ENCODE results near the gene KCNC3.

KCNC3 gene

DNA sequence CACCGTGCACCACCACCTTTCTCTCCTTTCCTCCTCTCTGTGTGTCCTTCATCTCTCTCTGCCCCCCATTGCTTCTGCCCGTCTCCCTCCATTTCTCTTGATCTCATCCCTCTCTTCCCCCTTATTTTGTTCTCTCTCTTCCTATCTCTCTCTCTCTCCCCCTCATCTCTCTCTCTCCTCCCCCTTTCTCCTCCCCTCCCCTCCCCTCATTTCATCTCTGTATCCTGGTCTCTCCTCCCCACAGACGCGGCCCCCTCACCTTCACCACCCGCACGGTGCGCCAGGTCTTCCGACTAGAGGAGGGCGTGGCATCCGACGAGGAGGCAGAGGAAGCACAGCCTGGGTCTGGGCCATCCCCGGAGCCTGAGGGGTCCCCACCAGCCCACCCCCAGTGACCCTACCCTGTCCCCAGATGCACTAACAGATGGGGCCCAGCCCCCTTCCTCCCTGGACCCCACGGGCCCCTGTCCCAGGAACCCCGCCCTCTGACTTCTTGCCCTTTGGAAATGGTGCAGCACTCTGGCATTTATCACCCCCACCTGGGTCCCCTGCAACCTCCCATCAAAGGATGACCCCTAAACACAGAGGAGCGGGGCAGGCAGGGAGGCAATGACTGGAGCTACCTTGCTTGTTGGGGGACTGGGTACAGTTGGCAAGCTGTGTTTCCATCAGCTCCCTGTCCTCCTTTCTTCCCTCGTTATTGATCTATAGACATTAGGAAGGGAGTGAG lies 19.6 kb downstream of the KCNC3 start:
- DNase-seq, result no peak

DNA sequence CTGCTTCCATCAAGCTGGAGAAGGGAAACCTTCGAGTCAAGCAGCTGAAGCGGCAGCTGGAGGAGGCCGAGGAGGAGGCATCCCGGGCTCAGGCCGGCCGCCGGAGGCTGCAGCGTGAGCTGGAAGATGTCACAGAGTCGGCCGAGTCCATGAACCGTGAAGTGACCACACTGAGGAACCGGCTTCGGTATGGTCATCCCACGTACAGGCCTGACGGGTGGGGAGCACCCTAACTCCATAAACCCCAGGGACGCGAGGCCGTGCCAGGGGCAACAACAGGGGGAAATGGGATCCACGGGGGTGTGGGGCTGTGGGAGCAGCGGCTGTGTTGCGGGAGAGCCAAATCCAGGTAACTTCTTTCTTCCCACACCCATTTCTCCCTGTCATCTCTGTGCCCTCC lies 20.2 kb downstream of the KCNC3 start:
- no peak for DNase-seq

- DNase-seq, result no peak
Observed at GRCh38 chr19:50303558-50303957, 25.6 kb downstream of the KCNC3 start.

DNA sequence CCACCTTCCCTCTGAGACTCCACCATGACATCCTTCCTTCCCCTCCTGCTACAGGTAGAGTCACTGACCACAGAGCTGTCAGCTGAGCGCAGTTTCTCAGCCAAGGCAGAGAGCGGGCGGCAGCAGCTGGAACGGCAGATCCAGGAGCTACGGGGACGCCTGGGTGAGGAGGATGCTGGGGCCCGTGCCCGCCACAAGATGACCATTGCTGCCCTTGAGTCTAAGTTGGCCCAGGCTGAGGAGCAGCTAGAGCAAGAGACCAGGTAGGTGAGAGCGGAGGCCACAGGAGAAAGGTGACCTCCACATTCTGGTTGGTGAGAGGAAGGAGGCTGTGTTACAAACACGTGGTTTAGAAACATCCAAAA lies 27.6 kb downstream of the KCNC3 start:
- no peak for DNase-seq

DNA sequence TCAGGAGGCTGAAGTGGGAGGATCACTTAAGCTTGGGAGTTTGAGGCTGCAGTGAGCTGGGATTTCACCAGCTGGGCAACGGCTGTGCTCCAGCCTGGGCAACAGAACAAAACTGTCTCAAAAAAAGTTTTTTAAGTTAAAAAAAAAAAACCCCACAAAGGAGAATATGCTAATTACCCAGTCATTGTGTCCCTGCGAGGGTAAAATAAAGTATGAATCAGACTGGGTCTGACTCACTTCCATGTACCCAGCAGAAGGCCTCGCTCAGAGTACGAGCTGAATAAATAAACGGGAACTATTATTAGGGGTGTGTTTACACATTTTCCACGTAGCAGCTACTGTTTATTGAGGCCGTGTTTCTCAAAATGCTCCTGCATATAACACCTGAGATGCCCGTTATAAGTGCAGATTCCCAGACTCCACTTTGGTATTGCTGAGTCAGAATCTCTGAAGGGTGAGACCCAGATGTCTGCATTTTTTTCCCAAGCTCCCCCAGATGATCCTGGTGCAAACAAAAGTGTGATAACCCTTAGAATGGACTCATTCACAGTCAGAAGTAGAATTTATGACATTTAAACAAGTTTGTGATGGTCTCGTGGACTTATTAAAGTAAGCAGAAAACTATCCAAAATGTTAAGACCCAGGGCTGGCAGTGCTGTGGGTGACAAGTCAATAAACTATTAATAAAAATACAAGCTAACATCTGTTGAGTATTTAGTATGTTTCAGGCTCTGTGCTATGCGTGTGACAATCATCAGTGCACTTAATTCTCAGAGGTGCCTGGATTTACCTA lies 28.2 kb downstream of the KCNC3 start:
- DNase-seq, result no peak

GRCh38 chr19:50300051-50300450 lies 29.1 kb downstream of the KCNC3 start:
- no peak for DNase-seq

DNA sequence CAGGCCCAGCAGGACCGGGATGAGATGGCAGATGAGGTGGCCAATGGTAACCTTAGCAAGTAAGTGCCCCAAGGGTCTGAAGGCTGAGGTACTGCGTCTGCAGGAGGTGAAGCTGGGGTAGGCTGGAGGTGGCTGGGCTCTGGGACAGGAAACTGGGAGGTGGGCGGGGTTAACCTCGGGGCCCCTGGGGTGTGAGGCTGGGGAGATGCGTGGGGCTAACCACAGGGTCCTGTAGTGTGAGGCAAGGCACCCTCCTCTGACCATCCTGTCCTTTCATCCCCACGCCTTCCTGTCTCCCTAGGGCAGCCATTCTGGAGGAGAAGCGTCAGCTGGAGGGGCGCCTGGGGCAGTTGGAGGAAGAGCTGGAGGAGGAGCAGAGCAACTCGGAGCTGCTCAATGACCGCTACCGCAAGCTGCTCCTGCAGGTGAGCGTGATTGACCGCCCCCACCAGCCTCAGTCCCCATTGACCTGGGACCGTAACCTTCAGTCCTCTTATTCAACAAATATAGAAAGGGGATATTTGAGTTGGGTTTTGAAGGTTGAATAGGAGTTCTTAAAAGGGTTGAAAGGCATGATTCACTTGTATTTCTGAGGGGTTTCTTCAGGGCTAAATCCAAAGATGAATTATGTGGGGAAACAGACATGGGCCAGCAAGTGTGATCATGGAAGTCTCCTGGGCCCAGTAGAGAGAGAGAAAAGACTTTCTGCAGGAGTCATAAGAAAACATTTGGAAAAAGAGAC lies 35.7 kb downstream of the KCNC3 start:
- DNase-seq, result no peak

- no peak for DNase-seq
Observed at GRCh38 chr19:50292216-50292827, 36.9 kb downstream of the KCNC3 start.

DNA sequence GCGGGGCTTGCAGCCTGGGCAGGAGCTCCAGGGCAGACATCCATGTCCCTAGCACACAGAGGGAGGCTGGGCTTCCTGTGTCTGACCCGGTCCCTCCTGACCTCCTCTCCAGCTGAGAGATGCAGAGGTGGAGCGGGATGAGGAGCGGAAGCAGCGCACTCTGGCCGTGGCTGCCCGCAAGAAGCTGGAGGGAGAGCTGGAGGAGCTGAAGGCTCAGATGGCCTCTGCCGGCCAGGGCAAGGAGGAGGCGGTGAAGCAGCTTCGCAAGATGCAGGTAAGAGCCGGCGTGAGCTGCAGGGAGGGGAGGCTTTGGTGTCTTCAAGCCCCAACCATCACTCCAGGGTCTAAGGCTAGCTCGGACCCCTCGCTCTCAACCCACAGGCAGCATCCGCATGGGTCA lies 38.4 kb downstream of the KCNC3 start:
- DNase-seq, result no peak

GRCh38 chr19:50290011-50290410 lies 39.2 kb downstream of the KCNC3 start:
- no peak for DNase-seq

DNA sequence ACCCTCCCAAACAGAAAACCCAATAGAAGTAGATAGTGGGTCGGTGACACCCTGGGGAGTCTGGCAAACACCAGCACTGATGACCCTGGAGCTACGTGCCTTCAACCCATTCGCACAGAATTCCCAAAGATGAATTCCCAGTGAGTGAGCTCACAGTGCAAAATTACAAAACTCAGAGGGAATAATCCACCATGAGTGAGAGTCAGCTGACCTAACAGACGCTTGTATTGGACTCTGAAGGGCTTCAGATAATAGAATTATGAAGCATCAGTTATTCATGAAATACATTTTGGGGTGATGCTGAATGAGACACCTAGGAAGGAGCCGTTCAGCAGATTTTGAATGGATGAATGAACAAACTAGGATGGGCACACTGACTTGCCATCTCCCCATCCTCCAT lies 40.2 kb downstream of the KCNC3 start:
- DNase-seq, result no peak

DNA sequence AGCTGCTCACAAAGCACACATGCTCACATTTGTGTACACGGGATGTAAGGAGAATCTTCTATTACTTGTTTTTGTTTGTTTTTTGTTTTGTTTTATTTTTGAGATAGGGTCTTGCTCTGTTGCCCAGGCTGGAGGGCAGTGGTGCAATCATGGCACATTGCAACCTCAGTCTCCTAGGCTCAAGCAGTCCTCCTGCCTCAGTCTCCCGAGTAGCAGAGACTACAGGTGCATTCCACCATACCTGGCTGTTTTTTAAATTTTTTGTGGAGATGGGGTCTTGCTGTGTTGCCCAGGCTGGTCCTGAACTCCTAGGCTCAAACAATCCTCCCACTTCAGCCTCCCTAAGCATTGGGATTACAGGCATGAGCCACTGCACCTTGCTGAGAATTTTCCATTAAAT lies 41.8 kb downstream of the KCNC3 start:
- no peak for DNase-seq

DNA sequence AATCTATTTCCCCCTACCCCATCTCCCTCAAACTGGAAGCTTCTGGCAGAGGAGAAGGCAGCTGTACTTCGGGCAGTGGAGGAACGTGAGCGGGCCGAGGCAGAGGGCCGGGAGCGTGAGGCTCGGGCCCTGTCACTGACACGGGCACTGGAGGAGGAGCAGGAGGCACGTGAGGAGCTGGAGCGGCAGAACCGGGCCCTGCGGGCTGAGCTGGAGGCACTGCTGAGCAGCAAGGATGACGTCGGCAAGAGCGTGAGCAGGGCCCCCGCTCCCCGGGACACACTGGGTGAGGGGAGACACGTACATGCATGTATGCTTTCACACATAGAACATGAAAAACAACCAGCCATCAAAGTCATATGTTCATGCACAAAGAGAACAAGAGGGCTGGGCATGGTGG lies 42.7 kb downstream of the KCNC3 start:
- no peak for DNase-seq

DNA sequence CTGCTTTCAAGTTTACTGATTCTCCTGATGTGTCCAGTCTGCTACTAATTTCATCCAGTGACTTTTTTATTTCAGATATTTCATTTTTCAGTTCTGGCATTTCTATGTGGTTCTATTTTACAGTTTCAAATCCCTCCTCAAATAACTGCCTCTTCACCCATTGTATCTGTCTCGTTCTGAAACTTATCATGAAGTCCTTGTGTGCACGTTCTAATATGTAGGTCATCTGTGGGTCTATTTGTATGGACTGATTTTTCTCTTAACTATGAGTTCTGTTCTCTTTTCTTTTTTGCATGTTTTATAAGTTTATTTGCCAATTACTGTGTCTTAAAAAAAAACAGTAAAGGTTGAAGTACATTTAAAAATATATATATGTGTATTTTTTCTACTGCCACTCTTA lies 43.3 kb downstream of the KCNC3 start:
- no peak for DNase-seq

DNA sequence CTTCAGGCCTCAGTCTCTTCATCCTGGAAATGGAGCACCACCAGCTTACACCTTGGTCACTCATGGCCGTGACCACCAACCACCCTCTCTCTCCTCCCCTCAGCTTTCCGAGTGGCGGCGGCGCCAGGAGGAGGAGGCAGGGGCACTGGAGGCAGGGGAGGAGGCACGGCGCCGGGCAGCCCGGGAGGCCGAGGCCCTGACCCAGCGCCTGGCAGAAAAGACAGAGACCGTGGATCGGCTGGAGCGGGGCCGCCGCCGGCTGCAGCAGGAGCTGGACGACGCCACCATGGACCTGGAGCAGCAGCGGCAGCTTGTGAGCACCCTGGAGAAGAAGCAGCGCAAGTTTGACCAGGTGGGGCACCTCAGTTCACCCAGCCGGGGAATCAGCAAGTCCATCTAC lies 47.7 kb downstream of the KCNC3 start:
- no peak for DNase-seq

GRCh38 chr19:50280983-50281382 lies 48.2 kb downstream of the KCNC3 start:
- DNase-seq, result no peak

DNA sequence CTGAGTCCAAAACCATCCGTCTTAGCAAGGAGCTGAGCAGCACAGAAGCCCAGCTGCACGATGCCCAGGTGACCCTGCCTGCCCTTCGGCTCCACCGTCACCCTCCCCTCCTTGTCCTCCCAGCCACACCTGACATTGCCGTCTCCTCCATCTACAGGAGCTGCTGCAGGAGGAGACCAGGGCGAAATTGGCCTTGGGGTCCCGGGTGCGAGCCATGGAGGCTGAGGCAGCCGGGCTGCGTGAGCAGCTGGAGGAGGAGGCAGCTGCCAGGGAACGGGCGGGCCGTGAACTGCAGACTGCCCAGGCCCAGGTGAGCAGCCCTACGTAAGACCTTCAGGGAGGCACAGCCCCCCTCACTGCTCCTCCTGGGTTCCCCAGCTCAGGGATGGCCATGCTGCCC lies 49.1 kb downstream of the KCNC3 start:
- no peak for DNase-seq

DNA sequence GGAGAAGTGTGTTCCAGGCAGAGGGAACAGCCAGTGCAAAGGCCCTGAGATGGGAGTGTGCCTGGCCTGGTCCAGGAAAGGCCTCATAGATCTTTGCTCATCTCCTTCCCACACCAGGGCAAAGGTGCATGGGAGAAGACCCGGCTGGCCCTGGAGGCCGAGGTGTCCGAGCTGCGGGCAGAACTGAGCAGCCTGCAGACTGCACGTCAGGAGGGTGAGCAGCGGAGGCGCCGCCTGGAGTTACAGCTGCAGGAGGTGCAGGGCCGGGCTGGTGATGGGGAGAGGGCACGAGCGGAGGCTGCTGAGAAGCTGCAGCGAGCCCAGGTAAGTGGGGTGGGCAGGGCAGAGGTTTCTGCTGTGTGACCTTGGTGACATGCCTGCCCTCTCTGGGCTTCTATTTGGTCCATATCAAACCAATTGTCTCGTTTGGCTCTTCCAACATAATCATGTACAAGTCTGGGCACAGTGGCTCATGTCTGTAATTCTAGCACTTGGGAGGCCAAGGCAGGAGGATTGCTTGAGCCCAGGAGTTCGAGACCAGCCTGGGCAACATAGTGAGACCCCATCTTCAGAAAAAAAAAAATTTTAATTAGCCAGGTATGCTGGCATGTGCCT lies 51.1 kb downstream of the KCNC3 start:
- no peak for DNase-seq

- DNase-seq, result no peak
Observed at GRCh38 chr19:50276370-50277063, 52.7 kb downstream of the KCNC3 start.

GRCh38 chr19:50275577-50276368 lies 53.4 kb downstream of the KCNC3 start:
- DNase-seq, result no peak

DNA sequence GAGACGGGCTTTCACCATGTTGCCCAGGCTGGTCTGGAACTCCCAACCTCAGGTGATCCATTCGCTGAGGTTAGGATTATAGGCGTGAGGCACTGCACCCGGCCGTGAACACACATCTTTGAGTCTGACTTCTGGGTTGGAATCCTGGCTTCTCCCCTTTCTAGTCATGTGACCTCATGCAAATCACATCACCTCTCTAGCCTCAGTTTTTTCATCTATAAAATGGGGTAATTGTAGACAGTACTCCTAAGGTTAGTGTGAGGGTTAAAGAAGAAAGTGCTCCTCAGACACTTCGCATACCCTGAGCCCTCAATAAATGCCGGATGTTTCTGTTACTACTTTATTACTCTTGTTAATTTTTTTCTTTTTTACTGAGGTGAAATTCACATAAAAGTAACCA lies 55.4 kb downstream of the KCNC3 start:
- no peak for DNase-seq

All from AML-193 (cell line).